HEK293 (cell line): ENCODE data around the gene AGAP1.

ENCODE experiments used
- MYNN ChIP-seq: fragments of 450-650 bp; formaldehyde crosslinking; IDR thresholded peaks from 2 replicates; pipeline ENCODE4 v1.5.1; 2016; ENCODE audit warnings: missing biosample characterization, missing genetic modification characterization, borderline replicate concordance
- SETDB1 ChIP-seq: IDR thresholded peaks from one replicate; pipeline ENCODE4 v1.6.1; 2017; ENCODE audit warnings: mild to moderate bottlenecking, low read length, moderate library complexity, mixed read lengths; ENCODE audit not compliant: insufficient read length
- TCF7L2 ChIP-seq: IDR thresholded peaks from 2 replicates; pipeline ENCODE4 v1.6.1; 2011; ENCODE audit warnings: low read depth, mild to moderate bottlenecking, inconsistent platforms, low read length, moderate library complexity, borderline replicate concordance
- ZFHX2 ChIP-seq: fragments of 450-650 bp; formaldehyde crosslinking; conservative IDR thresholded peaks from 2 replicates; pipeline ENCODE4 v1.5.1; 2016; ENCODE audit warnings: missing biosample characterization, missing genetic modification characterization
- ZNF433 ChIP-seq: fragments of 450-650 bp; formaldehyde crosslinking; IDR thresholded peaks from 2 replicates; pipeline ENCODE4 v1.5.1; 2016; ENCODE audit warnings: missing biosample characterization, missing genetic modification characterization, low read depth
- ZNF514 ChIP-seq: fragments of 450-650 bp; formaldehyde crosslinking; IDR thresholded peaks from 2 replicates; pipeline ENCODE4 v1.5.1; 2016; ENCODE audit warnings: missing biosample characterization, missing genetic modification characterization
- ZNF561 ChIP-seq: fragments of 450-650 bp; IDR thresholded peaks from 2 replicates; pipeline ENCODE4 v1.5.1; 2018; ENCODE audit warnings: missing biosample characterization, missing genetic modification characterization, borderline replicate concordance
- ZNF792 ChIP-seq: fragments of 450-650 bp; formaldehyde crosslinking; IDR thresholded peaks from 2 replicates; pipeline ENCODE4 v1.5.1; 2016; ENCODE audit warnings: missing biosample characterization, missing genetic modification characterization
- TF ChIP-seq, protein P1 (sequence below): fragments of 450-650 bp; formaldehyde crosslinking; IDR thresholded peaks from 2 replicates; pipeline ENCODE4 v1.5.1; 2016; ENCODE audit warnings: missing biosample characterization, missing genetic modification characterization
- TF ChIP-seq, protein P2 (sequence below): fragments of 450-650 bp; formaldehyde crosslinking; IDR thresholded peaks from 2 replicates; pipeline ENCODE4 v1.5.1; 2016; ENCODE audit warnings: missing biosample characterization, missing genetic modification characterization
- TF ChIP-seq, protein P3 (sequence below): fragments of 450-650 bp; formaldehyde crosslinking; IDR thresholded peaks from 2 replicates; pipeline ENCODE4 v1.5.1; 2017; ENCODE audit warnings: missing biosample characterization, missing genetic modification characterization
- TF ChIP-seq, protein P4 (sequence below): fragments of 450-650 bp; formaldehyde crosslinking; IDR thresholded peaks from 2 replicates; pipeline ENCODE4 v1.5.1; 2016; ENCODE audit warnings: missing biosample characterization, missing genetic modification characterization
- TF ChIP-seq, protein P5 (sequence below): fragments of 450-650 bp; formaldehyde crosslinking; IDR thresholded peaks from 2 replicates; pipeline ENCODE4 v1.5.1; 2017; ENCODE audit warnings: missing biosample characterization, missing genetic modification characterization

DNA sequence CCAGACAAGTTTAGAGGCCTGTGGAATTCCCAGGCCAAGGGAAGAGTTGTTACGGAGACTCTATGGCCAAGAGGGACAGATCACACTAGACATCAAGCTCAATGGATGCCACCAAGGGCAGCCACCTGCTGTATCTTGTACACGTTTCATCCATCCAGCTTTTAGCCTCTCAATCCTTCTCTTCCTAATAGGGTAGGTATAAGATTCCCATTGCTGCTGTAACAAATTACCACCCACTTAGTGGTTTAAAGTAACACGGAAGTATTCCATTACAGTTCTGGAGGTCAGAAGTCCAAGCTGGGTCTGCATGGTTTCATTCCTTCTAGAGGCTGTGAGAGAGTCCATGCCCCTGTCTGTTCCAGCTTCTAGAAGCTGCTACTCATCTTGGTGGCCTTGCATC is 586.6 kb downstream of the AGAP1 start:
- TF ChIP-seq, protein P1, sequence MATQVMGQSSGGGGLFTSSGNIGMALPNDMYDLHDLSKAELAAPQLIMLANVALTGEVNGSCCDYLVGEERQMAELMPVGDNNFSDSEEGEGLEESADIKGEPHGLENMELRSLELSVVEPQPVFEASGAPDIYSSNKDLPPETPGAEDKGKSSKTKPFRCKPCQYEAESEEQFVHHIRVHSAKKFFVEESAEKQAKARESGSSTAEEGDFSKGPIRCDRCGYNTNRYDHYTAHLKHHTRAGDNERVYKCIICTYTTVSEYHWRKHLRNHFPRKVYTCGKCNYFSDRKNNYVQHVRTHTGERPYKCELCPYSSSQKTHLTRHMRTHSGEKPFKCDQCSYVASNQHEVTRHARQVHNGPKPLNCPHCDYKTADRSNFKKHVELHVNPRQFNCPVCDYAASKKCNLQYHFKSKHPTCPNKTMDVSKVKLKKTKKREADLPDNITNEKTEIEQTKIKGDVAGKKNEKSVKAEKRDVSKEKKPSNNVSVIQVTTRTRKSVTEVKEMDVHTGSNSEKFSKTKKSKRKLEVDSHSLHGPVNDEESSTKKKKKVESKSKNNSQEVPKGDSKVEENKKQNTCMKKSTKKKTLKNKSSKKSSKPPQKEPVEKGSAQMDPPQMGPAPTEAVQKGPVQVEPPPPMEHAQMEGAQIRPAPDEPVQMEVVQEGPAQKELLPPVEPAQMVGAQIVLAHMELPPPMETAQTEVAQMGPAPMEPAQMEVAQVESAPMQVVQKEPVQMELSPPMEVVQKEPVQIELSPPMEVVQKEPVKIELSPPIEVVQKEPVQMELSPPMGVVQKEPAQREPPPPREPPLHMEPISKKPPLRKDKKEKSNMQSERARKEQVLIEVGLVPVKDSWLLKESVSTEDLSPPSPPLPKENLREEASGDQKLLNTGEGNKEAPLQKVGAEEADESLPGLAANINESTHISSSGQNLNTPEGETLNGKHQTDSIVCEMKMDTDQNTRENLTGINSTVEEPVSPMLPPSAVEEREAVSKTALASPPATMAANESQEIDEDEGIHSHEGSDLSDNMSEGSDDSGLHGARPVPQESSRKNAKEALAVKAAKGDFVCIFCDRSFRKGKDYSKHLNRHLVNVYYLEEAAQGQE (tag by site-specific recombination) = no peak
- TF ChIP-seq, protein P2, sequence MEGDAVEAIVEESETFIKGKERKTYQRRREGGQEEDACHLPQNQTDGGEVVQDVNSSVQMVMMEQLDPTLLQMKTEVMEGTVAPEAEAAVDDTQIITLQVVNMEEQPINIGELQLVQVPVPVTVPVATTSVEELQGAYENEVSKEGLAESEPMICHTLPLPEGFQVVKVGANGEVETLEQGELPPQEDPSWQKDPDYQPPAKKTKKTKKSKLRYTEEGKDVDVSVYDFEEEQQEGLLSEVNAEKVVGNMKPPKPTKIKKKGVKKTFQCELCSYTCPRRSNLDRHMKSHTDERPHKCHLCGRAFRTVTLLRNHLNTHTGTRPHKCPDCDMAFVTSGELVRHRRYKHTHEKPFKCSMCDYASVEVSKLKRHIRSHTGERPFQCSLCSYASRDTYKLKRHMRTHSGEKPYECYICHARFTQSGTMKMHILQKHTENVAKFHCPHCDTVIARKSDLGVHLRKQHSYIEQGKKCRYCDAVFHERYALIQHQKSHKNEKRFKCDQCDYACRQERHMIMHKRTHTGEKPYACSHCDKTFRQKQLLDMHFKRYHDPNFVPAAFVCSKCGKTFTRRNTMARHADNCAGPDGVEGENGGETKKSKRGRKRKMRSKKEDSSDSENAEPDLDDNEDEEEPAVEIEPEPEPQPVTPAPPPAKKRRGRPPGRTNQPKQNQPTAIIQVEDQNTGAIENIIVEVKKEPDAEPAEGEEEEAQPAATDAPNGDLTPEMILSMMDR (tag by site-specific recombination) = no peak
- TF ChIP-seq ZNF561 (tag by site-specific recombination) (no peak), MYNN (tag by site-specific recombination) (no peak), ZFHX2 (tag by site-specific recombination) (no peak), ZNF514 (tag by site-specific recombination) (no peak), ZNF433 (tag by site-specific recombination) (no peak), TCF7L2 (no peak), SETDB1 (no peak), ZNF792 (no peak)
- TF ChIP-seq, protein P3, sequence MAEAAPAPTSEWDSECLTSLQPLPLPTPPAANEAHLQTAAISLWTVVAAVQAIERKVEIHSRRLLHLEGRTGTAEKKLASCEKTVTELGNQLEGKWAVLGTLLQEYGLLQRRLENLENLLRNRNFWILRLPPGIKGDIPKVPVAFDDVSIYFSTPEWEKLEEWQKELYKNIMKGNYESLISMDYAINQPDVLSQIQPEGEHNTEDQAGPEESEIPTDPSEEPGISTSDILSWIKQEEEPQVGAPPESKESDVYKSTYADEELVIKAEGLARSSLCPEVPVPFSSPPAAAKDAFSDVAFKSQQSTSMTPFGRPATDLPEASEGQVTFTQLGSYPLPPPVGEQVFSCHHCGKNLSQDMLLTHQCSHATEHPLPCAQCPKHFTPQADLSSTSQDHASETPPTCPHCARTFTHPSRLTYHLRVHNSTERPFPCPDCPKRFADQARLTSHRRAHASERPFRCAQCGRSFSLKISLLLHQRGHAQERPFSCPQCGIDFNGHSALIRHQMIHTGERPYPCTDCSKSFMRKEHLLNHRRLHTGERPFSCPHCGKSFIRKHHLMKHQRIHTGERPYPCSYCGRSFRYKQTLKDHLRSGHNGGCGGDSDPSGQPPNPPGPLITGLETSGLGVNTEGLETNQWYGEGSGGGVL (tag by site-specific recombination) = no peak
- TF ChIP-seq, protein P4, sequence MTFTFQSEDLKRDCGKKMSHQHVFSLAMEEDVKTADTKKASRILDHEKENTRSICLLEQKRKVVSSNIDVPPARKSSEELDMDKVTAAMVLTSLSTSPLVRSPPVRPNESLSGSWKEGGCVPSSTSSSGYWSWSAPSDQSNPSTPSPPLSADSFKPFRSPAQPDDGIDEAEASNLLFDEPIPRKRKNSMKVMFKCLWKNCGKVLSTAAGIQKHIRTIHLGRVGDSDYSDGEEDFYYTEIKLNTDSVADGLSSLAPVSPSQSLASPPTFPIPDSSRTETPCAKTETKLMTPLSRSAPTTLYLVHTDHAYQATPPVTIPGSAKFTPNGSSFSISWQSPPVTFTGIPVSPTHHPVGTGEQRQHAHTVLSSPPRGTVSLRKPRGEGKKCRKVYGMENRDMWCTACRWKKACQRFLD (tag by site-specific recombination) = no peak
- TF ChIP-seq, protein P5, sequence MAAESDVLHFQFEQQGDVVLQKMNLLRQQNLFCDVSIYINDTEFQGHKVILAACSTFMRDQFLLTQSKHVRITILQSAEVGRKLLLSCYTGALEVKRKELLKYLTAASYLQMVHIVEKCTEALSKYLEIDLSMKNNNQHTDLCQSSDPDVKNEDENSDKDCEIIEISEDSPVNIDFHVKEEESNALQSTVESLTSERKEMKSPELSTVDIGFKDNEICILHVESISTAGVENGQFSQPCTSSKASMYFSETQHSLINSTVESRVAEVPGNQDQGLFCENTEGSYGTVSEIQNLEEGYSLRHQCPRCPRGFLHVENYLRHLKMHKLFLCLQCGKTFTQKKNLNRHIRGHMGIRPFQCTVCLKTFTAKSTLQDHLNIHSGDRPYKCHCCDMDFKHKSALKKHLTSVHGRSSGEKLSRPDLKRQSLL (tag by site-specific recombination) = no peak
